Measurements from ENCODE around the gene PRR23A. TPM values are rescaled to one million over a fixed set of nuclear protein-coding genes. Genes with fewer than 3 reads are reported as not detected.
A peak's percentile ranks its signal among the peaks of the same experiment; 100 is the strongest.

PRR23A gene
- total and polyA plus RNA-seq, 2 of the 8 experiments (the other 6 are each of a cell fraction or from before 2014, with no cell fraction given) = not detected

DNA sequence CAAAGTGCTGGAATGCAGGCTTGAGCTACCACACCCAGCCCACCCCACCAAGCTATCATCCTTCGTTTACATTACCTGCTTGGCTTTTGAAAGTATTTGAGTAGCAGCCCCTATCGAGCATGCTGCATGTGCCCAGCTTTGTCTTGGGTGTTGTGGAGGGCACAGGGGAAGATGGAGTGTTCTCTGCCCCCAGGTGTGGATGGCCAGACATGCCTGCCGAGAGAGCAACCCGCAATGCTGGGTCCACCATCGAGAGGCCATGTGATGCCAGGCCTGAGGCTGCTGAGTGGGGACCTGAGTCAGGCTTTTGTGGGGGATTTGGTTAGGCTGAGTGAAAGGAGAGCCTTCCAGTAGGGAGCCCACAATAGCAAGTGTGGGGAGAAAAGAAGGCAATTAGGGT is 33.1 kb downstream of the PRR23A start:
- no peak overlapping the region for H3K56ac ChIP-seq (replicated peaks; ENCODE audit: insufficient read length, low read depth, low read length)
- H3K27me3 ChIP-seq (replicated peaks in 1 of 4; ENCODE audit: control insufficient read depth in 3 of 4, extremely low read depth in 1 of 4, insufficient read depth in 3 of 4, low read length in 3 of 4) = no peaks in the 10 kb centered on the region
- H2BK15ac ChIP-seq (ENCODE audit: low read length) = no peak overlapping the region
- TF ChIP-seq, protein P1, sequence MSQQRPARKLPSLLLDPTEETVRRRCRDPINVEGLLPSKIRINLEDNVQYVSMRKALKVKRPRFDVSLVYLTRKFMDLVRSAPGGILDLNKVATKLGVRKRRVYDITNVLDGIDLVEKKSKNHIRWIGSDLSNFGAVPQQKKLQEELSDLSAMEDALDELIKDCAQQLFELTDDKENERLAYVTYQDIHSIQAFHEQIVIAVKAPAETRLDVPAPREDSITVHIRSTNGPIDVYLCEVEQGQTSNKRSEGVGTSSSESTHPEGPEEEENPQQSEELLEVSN (IDR thresholded peaks at IDR 0.05) = no peak
- TF ChIP-seq HDAC6 (IDR thresholded peaks at IDR 0.05; ENCODE audit: low read depth, low read length) = no peak
- TF ChIP-seq CREB1 (IDR thresholded peaks at IDR 0.05) = no peak
- TF ChIP-seq RNF2 (IDR thresholded peaks at IDR 0.05; ENCODE audit: borderline replicate concordance, low read depth, low read length, missing control alignments, poor library complexity, severe bottlenecking) = no peak
- TF ChIP-seq HDAC2 (IDR thresholded peaks at IDR 0.05; ENCODE audit: borderline replicate concordance in 1 of 2, low read depth in 2 of 2, low read length in 2 of 2) = no peak
- TF ChIP-seq SUZ12 (IDR thresholded peaks at IDR 0.05; ENCODE audit: low read length) = no peak
- TF ChIP-seq NANOG (IDR thresholded peaks at IDR 0.05; ENCODE audit: insufficient read depth, low read depth, low read length, poor library complexity, severe bottlenecking) = no peak
- TF ChIP-seq SP2 (IDR thresholded peaks at IDR 0.05; ENCODE audit: low read length) = no peak
- no peak for TF ChIP-seq CBX5 (IDR thresholded peaks at IDR 0.05; ENCODE audit: low read depth, low read length)
- TF ChIP-seq RBBP5 (IDR thresholded peaks at IDR 0.05; ENCODE audit: borderline replicate concordance, low read depth, low read length) = no peak
- no peak for TF ChIP-seq BCL11A (IDR thresholded peaks at IDR 0.05; ENCODE audit: low read depth in 2 of 2, low read length in 2 of 2)
- no peak for TF ChIP-seq SP1 (IDR thresholded peaks at IDR 0.05; ENCODE audit: low read depth, low read length)
- TF ChIP-seq TCF12 (IDR thresholded peaks at IDR 0.05; ENCODE audit: low read depth, low read length) = no peak
- no peak overlapping the region for H4K5ac ChIP-seq (ENCODE audit: insufficient read length, low read depth, low read length)
- H2AK5ac ChIP-seq (ENCODE audit: low read depth, low read length) = no peak overlapping the region
- DNase-seq (ENCODE audit: low read depth in 1 of 2, low spot score in 2 of 2) (peak in 1 of 2 experiments; percentile 20), FAIRE-seq (no peak)
- H3K9me3 ChIP-seq (ENCODE audit: insufficient read depth in 2 of 2, low read depth in 1 of 2, low read length in 1 of 2) = no peaks in the 10 kb centered on the region
- H2BK120ac ChIP-seq (replicated peaks; ENCODE audit: low read depth, low read length) = no peak overlapping the region
- no peak overlapping the region for H2BK12ac ChIP-seq (ENCODE audit: low read depth, low read length)
- 87% methylated on average over 5 of the region's 5 CpGs; no CpG with 5 or more reads in 1 of the 2 experiments for WGBS, 2 experiments (ENCODE audit: extremely low coverage in 1 of 2, insufficient coverage in 1 of 2, insufficient read length in 1 of 2, insufficient replicate concordance in 2 of 2, low coverage in 1 of 2, low lambda C conversion rate in 2 of 2, missing lambda C conversion rate in 1 of 2)
- H3K27ac ChIP-seq (ENCODE audit: low read depth, low read length) = no peak overlapping the region
- no peak overlapping the region for H2BK20ac ChIP-seq (ENCODE audit: low read length)
- H4K8ac ChIP-seq (ENCODE audit: extremely low read depth, insufficient read depth, low read length) = no peak overlapping the region
- no peak overlapping the region for H3K4me3 ChIP-seq (ENCODE audit: extremely low read depth in 1 of 4, insufficient read depth in 2 of 4, low read depth in 3 of 4, low read length in 4 of 4)
- ChIA-PET POLR2A (ENCODE audit: partially characterized antibody) (interaction anchor here (1.8 kb wide), 1 partner anchor 20 kb away, joined by 6 read pairs; no protein-coding TSS in a partner anchor), CTCF (ENCODE audit: partially characterized antibody) (interaction anchor here (0.6 to 15.1 kb wide), 8 partner anchors 12 to 970 kb away, joined by 3 to 223 read pairs (median 6); partner anchors contain the start of genes FOXL2 and FOXL2NB)
- H3K9ac ChIP-seq (replicated peaks in 1 of 4; ENCODE audit: extremely low read depth in 1 of 4, low read depth in 3 of 4, low read length in 3 of 4) = no peak overlapping the region
- H3K18ac ChIP-seq (ENCODE audit: extremely low read depth, low read length) = no peak overlapping the region
- H2AFZ ChIP-seq (ENCODE audit: low read length) = no peak overlapping the region
- H3K4me2 ChIP-seq (ENCODE audit: insufficient read depth in 1 of 2, low read depth in 2 of 2, low read length in 2 of 2) = no peak overlapping the region
- no peak overlapping the region for H4K91ac ChIP-seq (replicated peaks; ENCODE audit: insufficient read length, low read length)
- H3K4ac ChIP-seq (replicated peaks; ENCODE audit: insufficient read length, low read depth, low read length) = no peak overlapping the region
- H3K79me2 ChIP-seq (ENCODE audit: control insufficient read depth in 1 of 2, insufficient read depth in 2 of 2, low read length in 2 of 2) = no peaks in the 10 kb centered on the region
- H3K79me1 ChIP-seq (ENCODE audit: low read depth, low read length) = no peaks in the 10 kb centered on the region
- no peak overlapping the region for H3K23ac ChIP-seq (ENCODE audit: insufficient read length)
- H2BK5ac ChIP-seq (ENCODE audit: low read depth, low read length) = no peak overlapping the region
- H3K14ac ChIP-seq (ENCODE audit: insufficient read length) = no peak overlapping the region
- no peaks in the 10 kb centered on the region for H4K20me1 ChIP-seq (replicated peaks in 1 of 2; ENCODE audit: control insufficient read depth in 1 of 2, insufficient read depth in 2 of 2, low read length in 2 of 2)
- H3K23me2 ChIP-seq (ENCODE audit: low read depth, low read length) = no peaks in the 10 kb centered on the region
- H3K36me3 ChIP-seq (ENCODE audit: control insufficient read depth in 2 of 4, insufficient read depth in 4 of 4, low read length in 3 of 4) = no peaks in the 10 kb centered on the region
- no peaks in the 10 kb centered on the region for H3K4me1 ChIP-seq (replicated peaks in 1 of 4; ENCODE audit: control insufficient read depth in 3 of 4, insufficient read depth in 4 of 4, low read length in 3 of 4)

All from H1 (cell line).